ENCODE results near the gene FARP1.

Gene FARP1

DNA sequence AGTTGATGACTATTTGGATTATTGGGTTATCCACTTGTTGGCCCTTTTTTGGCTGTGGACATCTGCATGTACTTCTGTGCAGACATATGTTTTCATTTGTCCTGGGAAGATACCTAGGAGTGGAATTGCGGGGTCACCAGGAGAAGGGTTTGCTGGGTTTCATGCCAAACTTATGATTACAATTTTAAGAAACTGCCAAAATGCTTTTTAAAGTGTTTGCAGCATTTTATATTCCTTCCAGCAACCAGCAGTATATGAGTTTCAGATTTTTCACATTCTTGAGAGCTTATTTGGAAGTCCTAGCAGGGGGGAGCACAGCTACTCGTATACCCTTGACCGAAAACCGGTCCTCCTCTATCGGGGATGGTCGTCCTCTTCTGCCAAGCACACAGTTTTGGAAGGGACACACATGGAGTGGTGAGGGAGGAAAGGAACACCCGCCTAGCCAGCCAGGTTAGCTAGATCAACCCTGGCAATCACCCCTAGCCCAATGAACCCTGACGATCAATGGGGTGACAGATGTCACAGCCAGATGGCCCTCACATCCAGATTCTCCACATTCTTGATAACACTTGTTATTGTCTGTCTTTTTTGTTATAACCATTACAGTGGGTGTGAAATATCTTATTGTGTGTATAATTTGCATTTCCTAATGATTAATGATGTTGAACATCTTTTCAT lies 60.9 kb downstream of the FARP1 start:
- no peak for DNase-seq

DNA sequence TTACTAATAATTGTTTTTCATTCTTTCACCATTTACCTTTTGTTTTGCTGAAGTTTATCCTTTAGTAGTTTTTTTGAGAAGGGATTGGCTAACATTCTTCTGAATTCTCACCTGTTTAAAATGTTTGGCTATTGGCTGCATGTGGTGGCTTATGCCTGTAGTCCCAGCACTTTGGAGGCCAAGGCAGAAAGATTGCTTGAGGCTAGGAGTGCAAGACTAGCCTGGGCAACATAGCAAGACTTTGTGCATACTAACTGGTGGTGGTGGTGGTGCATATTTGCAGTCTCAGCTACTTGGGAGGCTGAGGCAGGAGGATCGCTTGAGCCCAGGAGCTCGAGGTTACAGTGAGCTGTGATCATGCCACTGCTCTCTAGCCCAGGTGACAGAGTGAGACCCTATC lies 61.7 kb downstream of the FARP1 start:
- DNase-seq, result no peak

DNA sequence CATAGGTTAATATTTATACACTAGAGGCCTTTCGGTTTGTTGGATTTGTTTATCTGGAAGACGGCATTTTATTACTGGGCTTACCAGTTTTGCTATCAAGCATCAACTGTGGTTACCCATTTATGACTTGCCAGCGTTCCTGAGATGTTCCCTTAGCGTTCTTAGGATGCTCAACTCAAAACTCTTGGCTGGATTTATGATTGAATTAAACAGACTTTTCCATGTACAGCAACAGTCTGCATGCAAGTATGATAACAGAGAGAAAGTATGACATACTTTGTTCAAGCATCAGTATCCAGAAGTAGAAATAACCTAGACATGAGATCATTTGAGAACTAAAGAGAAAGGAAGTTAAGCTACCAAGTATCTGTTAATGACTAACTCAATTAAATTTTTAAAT lies 64.1 kb downstream of the FARP1 start:
- no peak for DNase-seq

DNA sequence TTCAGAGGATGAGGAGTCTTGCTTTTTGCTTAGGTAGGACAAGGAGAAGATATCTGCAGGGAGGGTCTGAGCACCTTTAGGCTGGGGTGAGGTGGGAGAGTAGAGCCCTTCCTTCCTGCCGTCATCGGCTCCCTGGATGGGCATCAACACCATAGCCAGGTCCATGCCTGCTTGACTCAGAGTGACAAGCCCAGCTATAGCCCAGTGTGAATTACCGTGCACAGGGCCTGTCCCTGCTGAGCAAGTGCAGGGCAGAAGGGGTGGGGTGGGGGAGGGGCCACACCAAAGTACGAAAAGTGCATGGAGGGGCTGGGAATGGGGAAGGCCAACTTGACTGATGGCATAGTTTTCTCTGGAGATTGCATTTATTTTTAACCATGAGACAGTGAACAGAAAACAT lies 64.5 kb downstream of the FARP1 start:
- DNase-seq, result no peak

DNA sequence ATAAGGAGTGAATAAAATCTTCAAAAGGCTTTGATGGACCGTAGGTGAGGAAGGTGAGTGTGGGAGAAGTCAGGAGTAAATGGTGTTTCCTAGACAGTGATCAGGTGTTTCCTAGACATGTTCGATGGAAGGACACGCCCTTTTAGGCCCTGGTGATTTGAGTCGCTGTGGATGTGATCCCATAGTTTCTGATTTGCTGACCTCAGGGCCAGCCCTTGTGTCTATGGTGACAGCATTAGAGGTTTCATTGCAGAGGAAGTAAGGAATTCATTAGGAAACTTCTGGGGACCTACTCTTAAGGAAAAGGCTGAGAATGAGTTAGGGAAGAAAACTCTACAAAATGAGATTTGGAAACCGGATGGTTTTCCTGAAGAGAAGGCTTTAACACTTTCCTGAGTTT lies 65.7 kb downstream of the FARP1 start:
- DNase-seq, result no peak

DNA sequence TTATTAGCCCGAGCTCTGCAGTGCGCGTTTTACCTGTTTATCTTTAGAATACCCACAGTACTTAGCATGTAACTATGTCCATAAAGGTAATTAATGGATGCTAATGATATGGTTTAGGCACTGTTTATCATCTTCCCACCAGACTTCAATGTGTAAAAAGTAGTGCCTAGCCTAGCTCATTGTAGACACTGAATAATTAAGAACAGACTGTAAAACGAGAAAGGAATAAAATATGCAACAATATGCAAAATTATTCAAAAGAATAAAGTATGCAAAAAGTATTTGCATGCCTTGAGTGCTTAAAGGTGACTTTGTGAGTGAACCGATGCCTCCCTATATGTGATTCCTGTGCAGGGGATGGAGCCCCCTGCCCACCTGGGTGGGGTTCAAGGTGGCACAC lies 69.9 kb downstream of the FARP1 start:
- no peak for DNase-seq

DNA sequence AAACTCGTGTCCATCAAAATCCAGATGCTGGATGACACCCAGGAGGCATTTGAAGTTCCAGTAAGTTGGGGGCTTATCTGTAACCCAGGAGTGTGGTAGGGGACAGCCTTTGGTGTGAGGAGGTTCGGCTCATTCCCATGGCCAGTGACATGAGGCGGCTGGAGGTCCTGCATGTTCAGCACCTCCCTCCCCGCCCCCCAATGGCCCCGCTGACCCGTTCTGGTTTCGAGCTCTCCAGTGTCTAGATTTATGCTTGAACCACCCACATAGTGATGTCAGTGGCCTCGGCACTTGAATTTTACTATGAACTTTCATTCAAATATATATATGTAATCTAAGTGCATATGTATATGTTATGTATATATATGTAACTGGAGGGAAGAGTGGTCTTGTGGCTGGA lies 70.5 kb downstream of the FARP1 start:
- no peak for DNase-seq

DNA sequence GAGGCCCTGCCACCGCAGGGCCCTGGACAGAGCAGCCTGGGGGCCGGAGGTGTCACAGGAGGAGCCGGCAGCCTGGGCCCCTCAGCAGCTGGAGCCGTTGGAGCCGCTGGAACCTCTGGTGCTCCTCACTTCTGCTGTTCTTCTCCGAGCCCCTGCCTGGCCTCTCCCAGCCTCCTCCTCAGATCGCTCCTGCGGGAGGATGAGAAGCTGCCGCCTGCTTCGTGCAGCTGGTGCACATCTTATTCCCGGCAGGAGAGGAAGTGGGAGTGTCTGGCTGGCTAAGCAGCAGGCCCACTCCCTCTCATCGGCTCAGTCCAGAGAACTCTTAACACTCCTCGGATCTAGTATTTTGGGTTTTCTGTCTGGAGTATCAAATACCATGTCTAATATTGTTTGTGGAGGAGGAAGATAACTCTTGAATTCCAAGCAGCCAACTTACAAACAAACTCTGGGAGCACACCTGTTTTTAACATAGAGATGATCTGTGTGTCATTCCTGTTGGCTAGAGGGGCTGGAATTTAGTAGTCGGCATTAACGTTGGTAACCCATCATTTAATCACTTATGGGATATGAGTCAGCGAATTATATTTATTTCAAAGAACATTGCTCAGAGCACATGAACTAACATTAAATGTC lies 71.2 kb downstream of the FARP1 start:
- no peak for DNase-seq

DNA sequence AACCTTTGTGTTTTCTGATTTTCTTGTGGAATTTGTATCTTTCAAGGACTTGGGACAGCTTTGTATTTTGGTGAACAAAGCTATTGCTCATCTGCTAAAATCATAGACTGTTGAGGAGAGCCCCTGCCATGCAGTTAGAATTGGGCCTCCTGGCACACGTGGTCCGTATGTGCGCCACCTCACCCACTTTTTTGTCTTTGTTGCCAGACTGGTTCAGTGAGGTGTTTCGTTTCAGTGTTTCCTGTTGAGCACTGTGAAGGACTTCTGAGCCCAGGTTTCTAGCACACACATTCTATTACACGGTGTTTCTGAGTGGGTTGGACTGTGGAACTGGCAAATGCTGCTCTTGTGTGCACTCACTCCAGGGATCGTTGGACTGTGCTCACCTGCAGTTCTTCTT lies 71.8 kb downstream of the FARP1 start:
- DNase-seq, result no peak

DNA sequence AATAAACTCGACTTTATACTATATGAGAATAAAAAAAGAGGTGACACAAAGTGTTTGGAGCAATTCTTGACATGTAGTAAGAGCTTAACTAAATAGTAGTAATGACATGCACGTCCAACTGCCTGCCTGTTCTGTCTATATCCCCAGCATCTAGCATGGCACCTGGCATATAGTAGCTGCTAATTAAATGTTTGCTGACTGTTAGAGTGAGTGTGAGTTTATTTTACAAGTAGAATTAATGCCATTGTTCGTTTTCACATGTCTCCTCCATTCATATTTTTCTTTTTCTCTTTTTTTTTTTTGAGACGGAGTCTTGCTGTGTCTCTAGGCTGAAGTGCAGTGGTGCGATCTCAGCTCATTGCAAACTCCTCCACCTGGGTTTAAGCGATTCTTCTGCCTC lies 72.6 kb downstream of the FARP1 start:
- DNase-seq, result no peak

DNA sequence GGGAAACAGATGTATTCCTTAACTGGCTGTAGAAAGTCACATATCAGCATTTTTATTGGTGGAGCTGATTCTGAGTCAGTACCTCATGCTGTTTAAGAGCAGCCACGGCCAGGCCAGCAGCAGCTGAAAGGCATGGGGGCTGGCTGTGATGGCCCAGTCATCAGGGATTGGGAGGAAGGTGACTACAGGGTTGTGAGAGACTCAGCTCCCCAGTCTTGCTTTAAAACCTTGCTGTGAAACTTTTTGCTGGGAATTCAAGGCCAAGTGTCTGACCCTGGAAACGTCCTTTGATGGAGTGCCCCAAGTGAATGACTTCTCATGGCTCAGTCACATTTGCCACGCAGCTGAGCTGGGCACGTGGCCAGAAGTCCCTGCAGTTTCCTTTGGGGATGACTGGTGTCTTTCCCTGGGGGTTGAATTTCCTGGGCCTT lies 73.3 kb downstream of the FARP1 start:
- no peak for DNase-seq

DNA sequence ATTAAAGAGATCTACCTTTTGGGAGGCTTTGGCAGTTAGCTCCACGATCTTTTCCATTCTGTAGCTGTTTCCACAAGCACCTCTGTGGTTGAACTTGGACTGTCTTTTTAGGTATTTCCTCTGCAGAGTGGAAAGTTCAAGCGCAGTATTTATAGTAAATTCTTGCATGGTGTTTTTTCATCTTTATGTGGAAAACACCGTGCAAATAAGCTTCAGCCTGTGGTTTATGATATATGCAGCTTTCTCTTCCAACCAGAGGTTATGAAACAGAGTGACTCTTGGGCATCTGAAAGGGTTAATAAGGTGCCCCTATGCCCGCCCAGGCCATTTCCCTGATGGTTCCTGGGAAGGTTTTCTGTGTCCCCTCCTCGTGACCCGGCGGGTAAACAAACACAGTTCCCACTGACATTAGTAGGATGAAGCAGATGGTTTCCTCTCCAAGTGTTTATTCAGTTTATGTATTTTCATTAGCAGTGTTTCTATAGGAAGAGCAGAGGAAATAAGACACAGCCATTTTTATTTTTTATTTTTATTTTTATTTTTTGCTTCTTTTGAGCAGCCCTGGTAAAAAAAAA lies 73.9 kb downstream of the FARP1 start:
- DNase-seq, result no peak

DNA sequence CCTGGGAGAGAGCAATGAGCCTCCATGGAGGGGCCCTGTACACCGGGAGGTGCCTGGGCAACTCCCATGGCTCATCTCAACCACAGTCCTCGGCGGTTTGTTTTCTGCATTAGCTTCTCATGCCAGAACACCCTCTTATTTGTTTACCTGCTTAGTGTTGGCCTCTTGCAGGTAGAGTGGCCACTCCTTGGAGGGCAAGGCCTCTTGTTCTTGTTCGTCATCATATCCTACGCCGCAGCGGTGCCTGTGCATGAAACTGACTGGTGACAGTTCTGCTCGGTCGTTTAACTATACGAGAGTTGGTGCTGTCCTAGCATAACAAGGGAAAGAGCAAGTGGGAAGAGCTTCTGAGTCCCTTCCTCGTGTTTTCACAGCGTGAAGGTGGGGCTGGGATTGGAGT lies 74.7 kb downstream of the FARP1 start:
- DNase-seq, result no peak

DNA sequence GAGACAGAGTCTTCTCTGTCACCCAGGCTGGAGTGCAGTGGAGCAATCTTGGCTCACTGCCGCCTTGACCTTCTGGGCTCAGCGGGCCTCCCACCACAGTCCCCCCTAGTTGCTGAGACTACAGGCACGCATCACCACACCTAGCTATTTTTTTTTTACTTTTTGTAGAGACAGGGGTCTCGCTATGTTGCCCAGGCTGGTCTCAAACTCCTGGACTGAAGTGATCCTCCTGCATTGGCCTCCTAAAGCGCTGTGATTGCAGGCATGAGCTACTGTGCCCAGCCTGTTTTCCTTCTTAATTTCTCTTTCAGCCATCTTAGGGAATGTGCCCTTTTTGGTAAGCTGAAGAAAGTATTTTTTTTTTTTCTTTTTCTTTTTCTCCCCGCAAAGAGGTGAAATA lies 76.8 kb downstream of the FARP1 start:
- no peak for DNase-seq

DNA sequence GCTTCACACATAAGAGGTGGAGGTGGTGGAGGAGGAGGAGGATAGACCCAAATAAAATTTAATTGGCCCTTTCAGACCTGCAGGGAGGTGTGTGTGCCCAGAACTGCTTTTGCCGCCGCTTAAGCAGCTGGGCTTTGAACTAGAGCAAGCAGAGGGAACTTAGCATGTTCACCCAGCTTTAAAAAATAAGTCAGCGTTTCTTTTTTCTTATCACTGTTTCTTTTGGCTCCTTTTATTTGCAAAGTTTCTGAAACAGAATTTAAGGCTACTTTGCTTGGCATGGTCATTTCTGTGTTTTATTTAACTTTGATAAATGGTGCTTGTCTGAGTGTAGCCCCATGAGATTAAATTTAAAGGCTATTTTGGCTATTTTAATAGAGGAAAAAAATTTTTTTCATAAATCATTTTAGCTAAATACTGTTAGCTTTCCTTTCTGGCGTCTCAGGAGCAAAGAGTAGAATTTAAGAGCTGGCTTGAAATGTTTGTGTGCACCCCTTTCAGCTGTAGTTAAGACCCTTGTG lies 77.4 kb downstream of the FARP1 start:
- DNase-seq, result no peak

DNA sequence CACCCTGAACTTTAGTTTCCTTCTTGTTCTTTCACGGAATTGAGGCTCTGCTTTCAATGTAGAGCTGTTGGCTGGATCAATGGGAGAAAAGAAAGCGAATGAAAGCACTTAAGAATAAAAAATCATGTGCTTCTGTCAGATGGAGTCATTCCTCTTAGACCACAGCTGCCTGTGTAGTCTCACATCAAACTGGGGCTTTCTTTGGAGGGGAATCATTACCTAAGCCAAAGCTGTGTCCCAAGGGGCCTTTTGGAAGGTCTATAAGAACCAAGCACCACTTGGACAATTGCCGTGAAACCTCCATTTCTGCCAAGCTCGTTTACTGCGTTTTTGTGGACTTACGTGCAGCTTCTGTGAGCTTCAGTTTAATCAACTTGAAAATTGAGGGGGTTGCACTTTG lies 78.3 kb downstream of the FARP1 start:
- DNase-seq, result no peak

DNA sequence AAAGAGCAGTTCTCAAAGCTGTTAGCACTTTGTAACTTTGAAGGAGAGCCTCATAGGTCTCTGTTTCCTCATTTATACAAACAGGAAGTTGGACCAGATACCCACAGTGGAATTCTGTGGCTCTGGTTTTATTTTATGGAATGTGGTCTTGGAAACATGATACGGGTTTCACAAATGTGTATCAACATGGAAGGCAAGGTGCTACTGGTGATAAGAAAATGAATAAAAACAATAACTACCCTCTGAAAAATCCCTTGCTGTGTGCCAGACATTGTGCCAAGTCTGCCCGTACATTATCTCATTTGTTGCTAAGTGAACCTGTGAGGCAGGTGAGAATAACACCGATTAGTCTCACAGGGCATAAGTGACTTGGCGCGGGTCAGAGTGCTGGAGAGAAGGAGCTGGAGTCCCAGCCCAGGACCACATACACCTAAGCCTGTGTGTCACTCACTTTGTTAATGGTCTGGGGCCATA lies 79.2 kb downstream of the FARP1 start:
- no peak for DNase-seq

DNA sequence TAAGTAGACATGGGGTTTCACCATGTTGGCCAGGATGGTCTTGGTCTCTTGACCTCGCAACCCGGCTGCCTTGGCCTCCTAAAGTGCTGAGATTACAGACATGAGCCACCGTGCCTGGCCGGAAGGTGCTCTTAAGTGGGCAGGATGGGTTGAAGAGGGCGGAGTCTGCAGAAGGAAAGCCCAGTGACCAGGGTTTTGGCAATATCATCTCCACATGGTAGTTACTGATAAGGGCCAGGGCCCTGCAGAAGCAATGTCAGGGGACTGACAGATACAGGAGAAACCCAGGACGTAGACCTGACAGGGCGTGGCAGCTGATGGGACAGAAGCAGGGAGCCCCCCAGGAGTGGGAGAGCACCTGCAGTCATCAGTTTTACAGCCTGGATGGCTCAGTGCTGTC lies 79.9 kb downstream of the FARP1 start:
- DNase-seq, result no peak

DNA sequence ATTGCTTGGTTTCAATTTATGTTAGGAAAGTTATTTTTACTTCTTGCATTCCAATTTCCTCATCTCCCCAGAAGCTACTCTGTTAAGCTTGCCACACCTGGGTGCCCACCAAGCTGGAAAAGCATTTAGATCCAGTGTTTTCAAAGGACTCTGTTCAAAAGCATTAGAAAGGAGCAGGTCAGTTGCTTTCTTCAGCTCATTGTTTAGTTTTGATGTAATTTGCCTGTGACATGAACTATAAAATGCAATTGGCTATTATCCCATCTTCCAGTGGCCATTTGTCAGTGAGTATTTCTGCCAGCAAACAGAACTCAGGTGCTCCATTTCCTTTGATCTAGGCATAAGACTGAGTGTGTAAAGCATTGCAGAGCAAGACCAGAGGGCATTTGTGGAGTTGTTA lies 80.8 kb downstream of the FARP1 start:
- no peak for DNase-seq

DNA sequence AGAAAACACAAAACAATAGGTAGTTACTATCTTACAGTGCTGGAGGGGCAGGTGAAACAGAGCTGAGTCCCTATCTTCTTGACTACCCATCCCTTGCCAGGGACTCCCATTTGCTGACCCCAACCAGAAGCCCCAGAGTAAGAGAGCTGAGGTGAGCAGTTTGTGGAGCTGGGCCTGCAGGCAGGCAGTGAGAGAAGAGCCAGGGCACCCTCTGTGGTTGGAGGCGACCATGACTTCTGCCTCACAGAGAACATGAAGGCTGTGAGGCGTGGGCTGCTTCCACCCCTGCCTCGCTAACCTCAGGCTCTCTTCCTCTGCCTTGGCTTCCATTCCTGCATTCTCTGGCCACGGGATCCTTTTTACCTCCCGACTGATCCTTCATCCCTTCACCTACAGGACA lies 81.7 kb downstream of the FARP1 start:
- DNase-seq, result no peak

DNA sequence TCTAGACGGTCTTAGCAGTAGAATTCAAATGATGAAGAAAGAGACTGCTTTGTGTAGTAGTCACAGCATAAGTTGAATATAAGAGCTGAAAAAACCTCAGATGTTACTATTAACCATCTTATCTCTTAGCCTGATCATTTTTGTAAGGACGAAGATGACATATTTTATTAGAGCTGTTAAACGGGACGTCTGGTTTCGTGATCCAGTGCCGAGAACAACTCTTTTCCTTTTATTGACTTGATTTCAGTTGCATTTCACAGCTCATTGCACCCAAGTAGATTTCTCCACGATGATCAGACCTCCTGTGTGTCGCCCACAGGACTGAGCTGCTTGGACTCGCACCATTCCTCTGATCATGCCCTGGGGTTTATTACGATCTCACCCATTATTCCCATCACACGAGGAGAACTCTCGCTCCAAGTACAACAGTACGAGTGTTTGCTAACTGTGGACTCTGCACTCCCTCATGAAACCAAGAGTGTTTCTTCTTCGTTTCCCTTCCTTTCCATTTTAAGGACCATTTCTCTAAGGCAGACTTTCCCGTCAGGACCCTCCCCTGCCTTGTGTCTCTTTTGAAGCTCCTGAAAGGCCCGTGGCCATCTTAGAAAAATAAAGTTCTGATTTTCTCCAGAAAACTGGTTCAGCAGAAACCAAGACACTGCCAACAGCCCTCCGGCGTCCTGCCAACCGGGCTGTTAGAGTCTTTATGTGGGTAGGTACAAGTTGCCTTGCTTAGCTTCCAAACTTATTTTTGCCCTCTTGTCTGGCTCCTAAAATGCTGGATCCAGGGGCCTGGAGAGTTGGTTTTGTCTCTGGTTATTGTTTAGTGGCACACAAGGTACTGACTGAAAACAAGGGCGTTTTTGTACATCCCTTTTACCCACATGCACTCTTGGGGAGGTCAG lies 82.4 kb downstream of the FARP1 start:
- DNase-seq, result no peak

DNA sequence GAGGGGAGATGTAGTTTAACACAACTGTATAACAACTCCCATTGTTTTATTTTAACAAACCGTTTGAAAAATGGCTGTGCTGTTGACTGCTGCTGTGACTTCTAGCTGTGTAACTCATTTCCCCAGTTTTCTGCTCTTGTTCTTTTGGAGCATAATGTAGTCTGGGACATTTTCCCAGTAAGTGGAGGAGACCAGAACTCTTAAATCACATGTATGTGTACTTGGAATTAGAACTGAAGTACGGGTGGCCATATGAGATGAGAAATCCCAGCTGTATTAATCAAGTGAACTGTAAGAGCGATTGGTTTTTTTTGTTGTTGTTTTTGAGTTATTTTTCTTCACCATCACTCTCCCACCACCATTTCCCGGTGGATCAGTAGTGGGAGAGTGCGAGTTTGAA lies 83.6 kb downstream of the FARP1 start:
- no peak for DNase-seq

DNA sequence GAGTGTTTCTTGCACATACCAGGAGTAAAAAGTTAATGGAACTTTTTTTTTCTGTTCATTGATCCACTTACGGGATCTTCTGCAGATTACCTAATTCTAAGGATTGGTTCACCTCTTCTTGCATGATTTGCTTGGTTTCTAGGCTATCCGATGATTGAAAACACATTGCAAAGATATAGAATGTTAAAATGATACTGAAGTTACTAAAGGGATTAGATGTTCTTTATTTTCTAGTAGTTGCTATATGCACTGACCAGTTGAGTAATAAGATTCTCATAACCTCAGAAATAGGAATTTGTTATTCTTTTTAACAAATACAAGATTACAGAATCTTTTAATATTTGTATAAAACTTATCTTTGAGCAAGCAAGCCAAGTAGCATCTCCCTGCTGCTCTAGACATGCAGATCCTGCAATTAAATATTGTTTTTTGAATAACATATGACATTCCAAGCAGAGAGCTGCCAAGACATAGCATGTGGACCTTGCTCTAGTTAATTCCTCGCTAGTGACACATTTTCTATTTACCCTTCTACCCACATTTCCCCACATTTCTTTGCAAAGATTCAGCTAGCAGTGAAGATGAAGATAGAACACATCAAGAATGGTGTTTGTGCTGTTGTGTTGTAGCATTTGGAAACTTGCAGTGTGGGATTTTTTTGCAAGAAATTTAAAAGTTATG lies 85.9 kb downstream of the FARP1 start:
- DNase-seq, result no peak

All from activated CD8-positive, alpha-beta memory T cell treated with anti-CD3 and anti-CD28 coated beads, Interleukin-2, amount 50 U/mL, for 48 hours (primary cell).